ENCODE data around the gene NUP37. TPM values are rescaled to one million over a fixed set of nuclear protein-coding genes. Genes with fewer than 3 reads are reported as not detected.
A peak's percentile ranks its signal among the peaks of the same experiment; 100 is the strongest.
"Not testable (repeated sequence)": the region's sequence is repeated elsewhere in the genome, so short reads cannot be mapped to it uniquely, and the experiment has no call there.

The NUP37 gene
- total RNA-seq: 93.1 and 93.9 TPM in 2 replicates

- peak; percentile 91 for DNase-seq (ENCODE audit: low spot score)
- Mint-ChIP-seq H3K27ac (peak within 1 kb of the TSS; percentile 77), H3K27me3 (ENCODE audit: low read depth) (no peaks in the 10 kb centered on the region), H3K4me1 (ENCODE audit: low read depth) (peaks cover 36% of the 10 kb centered on the region), H3K4me3 (ENCODE audit: low read depth) (peak within 1 kb of the TSS; percentile 89), H3K9me3 (no peaks in the 10 kb centered on the region), H3K36me3 (ENCODE audit: low read depth) (peaks cover 35% of the 10 kb centered on the region)
- intact Hi-C loops (cut with micrococcal nuclease): loop anchor here (1.0 to 5.0 kb wide), 6 partner anchors 47 to 1722 kb away; partner anchors contain the start of genes NT5DC3 and PMCH
Measured at GRCh38 chr12:102119674-102120563, at the start of gene NUP37, which contains the start of gene PARPBP. NUP37 (minus strand) TSS chr12:102120114; CDS start chr12:102118518, 1,596 bp downstream. PARPBP (plus strand) TSS chr12:102120183; CDS start chr12:102123889, 3,706 bp downstream.

GRCh38 chr12:102167821-102168604 is 48.1 kb upstream of the NUP37 start:
- H3K4me3 Mint-ChIP-seq (ENCODE audit: low read depth): peak overlapping the region; percentile 1
- no peak for DNase-seq (ENCODE audit: low spot score)
- intact Hi-C loops (cut with micrococcal nuclease): loop anchor here (1.0 to 5.0 kb wide), 5 partner anchors 15 to 231 kb away; partner anchors contain the start of genes NUP37, PARPBP and PMCH
- no peaks in the 10 kb centered on the region for H3K9me3 Mint-ChIP-seq
- H3K27me3 Mint-ChIP-seq (ENCODE audit: low read depth): no peaks in the 10 kb centered on the region
- peak overlapping the region; percentile 83 for H3K27ac Mint-ChIP-seq
- peaks cover 25% of the 10 kb centered on the region for H3K4me1 Mint-ChIP-seq (ENCODE audit: low read depth)
- H3K36me3 Mint-ChIP-seq (ENCODE audit: low read depth): peaks cover 55% of the 10 kb centered on the region

- Mint-ChIP-seq H3K4me3 (ENCODE audit: low read depth) (no peak overlapping the region), H3K27me3 (ENCODE audit: low read depth) (no peaks in the 10 kb centered on the region), H3K36me3 (ENCODE audit: low read depth) (peaks cover 48% of the 10 kb centered on the region), H3K4me1 (ENCODE audit: low read depth) (peaks cover 13% of the 10 kb centered on the region), H3K27ac (no peak overlapping the region), H3K9me3 (no peaks in the 10 kb centered on the region)
- no peak for DNase-seq (ENCODE audit: low spot score)
- intact Hi-C loops (cut with micrococcal nuclease): no loop called here
Measured at GRCh38 chr12:102163383-102163782, 43.5 kb upstream of the NUP37 start.

DNA sequence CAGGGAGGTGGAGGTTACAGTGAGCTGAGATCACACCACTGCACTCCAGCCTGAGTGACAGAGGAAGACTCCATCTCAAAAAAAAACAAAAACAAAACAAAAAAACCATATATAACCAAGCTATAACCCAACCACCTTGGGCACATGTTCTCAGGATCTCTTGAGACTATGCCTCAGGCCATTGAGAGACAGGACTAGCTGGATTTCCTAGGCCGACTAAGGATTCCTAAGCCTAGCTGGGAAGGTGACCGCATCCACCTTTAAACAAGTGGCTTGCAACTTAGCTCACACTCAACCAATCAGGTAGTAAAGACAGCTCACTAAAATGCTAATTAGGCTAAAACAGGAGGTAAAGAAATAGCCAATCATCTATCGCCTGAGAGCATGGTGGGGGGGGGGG is 35.3 kb upstream of the NUP37 start:
- intact Hi-C loops (cut with micrococcal nuclease); DNase-seq (ENCODE audit: low spot score): not testable (repeated sequence)

DNA sequence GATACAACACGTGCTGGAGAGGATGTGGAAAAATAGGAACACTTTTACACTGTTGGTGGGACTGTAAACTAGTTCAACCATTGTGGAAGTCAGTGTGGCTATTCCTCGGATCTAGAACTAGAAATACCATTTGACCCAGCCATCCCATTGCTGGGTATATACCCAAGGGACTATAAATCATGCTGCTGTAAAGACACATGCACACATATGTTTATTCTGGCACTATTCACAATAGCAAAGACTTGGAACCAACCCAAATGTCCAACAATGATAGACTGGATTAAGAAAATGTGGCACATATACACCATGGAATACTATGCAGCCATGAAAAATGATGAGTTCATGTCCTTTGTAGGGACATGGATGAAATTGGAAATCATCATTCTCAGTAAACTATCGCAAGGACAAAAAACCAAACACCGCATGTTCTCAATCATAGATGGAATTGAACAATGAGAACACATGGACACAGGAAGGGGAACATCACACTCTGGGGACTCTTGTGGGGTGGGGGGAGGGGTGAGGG is 27.2 kb upstream of the NUP37 start:
- intact Hi-C loops (cut with micrococcal nuclease); DNase-seq (ENCODE audit: low spot score); H3K27me3 Mint-ChIP-seq (ENCODE audit: low read depth); H3K9me3 Mint-ChIP-seq; H3K27ac Mint-ChIP-seq; H3K4me3 Mint-ChIP-seq (ENCODE audit: low read depth): not testable (repeated sequence)
- peaks cover 13% of the 10 kb centered on the region for H3K4me1 Mint-ChIP-seq (ENCODE audit: low read depth)
- H3K36me3 Mint-ChIP-seq (ENCODE audit: low read depth): peaks cover 47% of the 10 kb centered on the region

More for the DNA sequence above, 35.3 kb upstream of the NUP37 start:
- H3K4me1 Mint-ChIP-seq (ENCODE audit: low read depth); H3K27me3 Mint-ChIP-seq (ENCODE audit: low read depth); H3K27ac Mint-ChIP-seq; H3K4me3 Mint-ChIP-seq (ENCODE audit: low read depth); H3K9me3 Mint-ChIP-seq: not testable (repeated sequence)
- H3K36me3 Mint-ChIP-seq (ENCODE audit: low read depth): peaks cover 48% of the 10 kb centered on the region

DNA sequence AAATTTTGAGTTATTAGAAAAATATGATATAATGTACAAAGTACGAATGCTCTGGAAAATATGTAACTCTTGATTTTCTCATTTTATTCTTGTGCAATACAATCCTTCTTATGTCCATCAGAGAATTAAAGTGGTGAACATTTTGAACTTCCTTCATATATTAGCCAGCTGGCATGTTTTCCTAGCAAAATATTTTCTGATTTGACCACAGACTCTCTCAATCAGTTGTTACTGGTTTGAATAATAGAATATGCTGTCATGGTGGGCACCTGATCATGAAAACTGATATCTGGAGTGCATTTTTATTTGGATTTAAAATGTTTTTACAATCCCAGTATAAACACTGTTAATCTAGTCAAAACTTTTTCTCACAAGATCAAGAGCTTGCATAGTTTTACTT is 24.3 kb upstream of the NUP37 start:
- intact Hi-C loops (cut with micrococcal nuclease): no loop called here
- Mint-ChIP-seq H3K4me1 (ENCODE audit: low read depth) (peaks cover 20% of the 10 kb centered on the region), H3K9me3 (peaks cover 1% of the 10 kb centered on the region), H3K36me3 (ENCODE audit: low read depth) (peaks cover 59% of the 10 kb centered on the region), H3K4me3 (ENCODE audit: low read depth) (no peak overlapping the region), H3K27me3 (ENCODE audit: low read depth) (no peaks in the 10 kb centered on the region), H3K27ac (no peak overlapping the region)
- DNase-seq (ENCODE audit: low spot score): no peak

DNA sequence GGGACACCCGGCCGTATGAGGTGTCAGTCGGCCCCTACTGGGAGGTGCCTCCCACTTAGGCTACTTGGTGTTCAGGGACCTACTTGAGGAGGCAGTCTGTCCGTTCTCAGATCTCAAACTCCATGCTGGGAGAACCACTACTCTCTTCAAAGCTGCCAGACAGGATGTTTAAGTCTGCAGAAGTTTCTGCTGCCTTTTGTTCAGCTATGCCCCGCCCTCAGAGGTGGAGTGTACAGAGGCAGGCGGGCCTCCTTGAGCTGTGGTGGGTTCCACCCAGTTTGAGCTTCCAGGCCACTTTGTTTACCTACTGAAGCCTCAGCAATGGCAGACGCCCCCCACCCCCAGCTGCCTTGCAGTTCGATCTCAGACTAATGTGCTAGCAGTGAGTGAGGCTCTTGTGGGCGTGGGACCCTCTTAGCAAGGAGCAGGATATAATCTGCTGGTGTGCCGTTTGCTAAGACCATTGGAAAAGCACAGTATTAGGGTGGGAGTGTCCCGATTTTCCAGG is 23.0 kb upstream of the NUP37 start:
- DNase-seq (ENCODE audit: low spot score); H3K27ac Mint-ChIP-seq; H3K9me3 Mint-ChIP-seq; H3K27me3 Mint-ChIP-seq (ENCODE audit: low read depth); H3K4me3 Mint-ChIP-seq (ENCODE audit: low read depth); intact Hi-C loops (cut with micrococcal nuclease): not testable (repeated sequence)
- peaks cover 20% of the 10 kb centered on the region for H3K4me1 Mint-ChIP-seq (ENCODE audit: low read depth)
- peaks cover 69% of the 10 kb centered on the region for H3K36me3 Mint-ChIP-seq (ENCODE audit: low read depth)

- H3K27me3 Mint-ChIP-seq (ENCODE audit: low read depth); intact Hi-C loops (cut with micrococcal nuclease); DNase-seq (ENCODE audit: low spot score); H3K4me3 Mint-ChIP-seq (ENCODE audit: low read depth); H3K27ac Mint-ChIP-seq: not testable (repeated sequence)
- Mint-ChIP-seq H3K9me3 (peaks cover 11% of the 10 kb centered on the region), H3K36me3 (ENCODE audit: low read depth) (peaks cover 90% of the 10 kb centered on the region), H3K4me1 (ENCODE audit: low read depth) (peaks cover 11% of the 10 kb centered on the region)
Measured at GRCh38 chr12:102137619-102138018, 17.7 kb upstream of the NUP37 start.

GRCh38 chr12:102131442-102131841 is 11.5 kb upstream of the NUP37 start:
- DNase-seq (ENCODE audit: low spot score); H3K27me3 Mint-ChIP-seq (ENCODE audit: low read depth); H3K4me3 Mint-ChIP-seq (ENCODE audit: low read depth); H3K4me1 Mint-ChIP-seq (ENCODE audit: low read depth); H3K27ac Mint-ChIP-seq; intact Hi-C loops (cut with micrococcal nuclease): not testable (repeated sequence)
- H3K9me3 Mint-ChIP-seq: peaks cover 21% of the 10 kb centered on the region
- peaks cover 81% of the 10 kb centered on the region for H3K36me3 Mint-ChIP-seq (ENCODE audit: low read depth)

GRCh38 chr12:102130720-102131119 is 10.8 kb upstream of the NUP37 start:
- H3K27me3 Mint-ChIP-seq (ENCODE audit: low read depth); intact Hi-C loops (cut with micrococcal nuclease); H3K27ac Mint-ChIP-seq; H3K4me3 Mint-ChIP-seq (ENCODE audit: low read depth); DNase-seq (ENCODE audit: low spot score): not testable (repeated sequence)
- Mint-ChIP-seq H3K36me3 (ENCODE audit: low read depth) (peaks cover 84% of the 10 kb centered on the region), H3K9me3 (peaks cover 21% of the 10 kb centered on the region), H3K4me1 (ENCODE audit: low read depth) (peaks cover 10% of the 10 kb centered on the region)

- DNase-seq (ENCODE audit: low spot score); H3K9me3 Mint-ChIP-seq; H3K27me3 Mint-ChIP-seq (ENCODE audit: low read depth): not testable (repeated sequence)
- Mint-ChIP-seq H3K4me1 (ENCODE audit: low read depth) (peaks cover 46% of the 10 kb centered on the region), H3K27ac (peak overlapping the region; percentile 77), H3K36me3 (ENCODE audit: low read depth) (peaks cover 38% of the 10 kb centered on the region), H3K4me3 (ENCODE audit: low read depth) (peak overlapping the region; percentile 89)
- intact Hi-C loops (cut with micrococcal nuclease): loop anchor here (2.0 to 5.0 kb wide), 3 partner anchors 45 to 1721 kb away; partner anchors contain the start of gene NT5DC3
Measured at GRCh38 chr12:102121328-102121727, 1.4 kb upstream of the NUP37 start.

DNA sequence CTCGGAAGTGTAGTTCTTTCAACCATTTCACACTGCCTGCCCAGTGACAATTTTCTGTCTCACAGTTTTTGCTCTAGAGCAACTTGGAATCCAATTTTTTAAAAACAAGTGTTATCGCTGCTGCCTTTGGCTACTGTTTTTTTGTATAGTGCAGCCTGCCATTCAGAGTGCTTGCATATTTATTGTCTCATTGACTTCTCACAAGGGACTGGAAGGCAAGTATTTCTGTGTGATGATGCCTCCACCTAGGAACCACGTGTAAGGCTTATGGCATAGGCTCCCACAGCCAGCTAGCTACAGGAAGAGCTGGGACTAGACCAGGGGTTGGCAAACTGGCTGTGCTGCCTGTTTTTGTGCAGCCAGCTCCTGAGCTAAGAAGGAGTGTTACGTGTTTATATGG is 972 bp upstream of the NUP37 start:
- peak overlapping the region; percentile 89 for H3K4me3 Mint-ChIP-seq (ENCODE audit: low read depth)
- no peaks in the 10 kb centered on the region for H3K9me3 Mint-ChIP-seq
- DNase-seq (ENCODE audit: low spot score): no peak
- H3K4me1 Mint-ChIP-seq (ENCODE audit: low read depth): peaks cover 41% of the 10 kb centered on the region
- intact Hi-C loops (cut with micrococcal nuclease): loop anchor here (1.0 to 5.0 kb wide), 6 partner anchors 46 to 1721 kb away; partner anchors contain the start of genes NT5DC3 and PMCH
- H3K27me3 Mint-ChIP-seq (ENCODE audit: low read depth): no peaks in the 10 kb centered on the region
- H3K36me3 Mint-ChIP-seq (ENCODE audit: low read depth): peaks cover 38% of the 10 kb centered on the region
- peak overlapping the region; percentile 77 for H3K27ac Mint-ChIP-seq
